Measurements from ENCODE around the gene LRRC37B.
A peak's percentile ranks its signal among the peaks of the same experiment; 100 is the strongest.
"Not testable (repeated sequence)": the region's sequence is repeated elsewhere in the genome, so short reads cannot be mapped to it uniquely, and the experiment has no call there.

LRRC37B gene

DNA sequence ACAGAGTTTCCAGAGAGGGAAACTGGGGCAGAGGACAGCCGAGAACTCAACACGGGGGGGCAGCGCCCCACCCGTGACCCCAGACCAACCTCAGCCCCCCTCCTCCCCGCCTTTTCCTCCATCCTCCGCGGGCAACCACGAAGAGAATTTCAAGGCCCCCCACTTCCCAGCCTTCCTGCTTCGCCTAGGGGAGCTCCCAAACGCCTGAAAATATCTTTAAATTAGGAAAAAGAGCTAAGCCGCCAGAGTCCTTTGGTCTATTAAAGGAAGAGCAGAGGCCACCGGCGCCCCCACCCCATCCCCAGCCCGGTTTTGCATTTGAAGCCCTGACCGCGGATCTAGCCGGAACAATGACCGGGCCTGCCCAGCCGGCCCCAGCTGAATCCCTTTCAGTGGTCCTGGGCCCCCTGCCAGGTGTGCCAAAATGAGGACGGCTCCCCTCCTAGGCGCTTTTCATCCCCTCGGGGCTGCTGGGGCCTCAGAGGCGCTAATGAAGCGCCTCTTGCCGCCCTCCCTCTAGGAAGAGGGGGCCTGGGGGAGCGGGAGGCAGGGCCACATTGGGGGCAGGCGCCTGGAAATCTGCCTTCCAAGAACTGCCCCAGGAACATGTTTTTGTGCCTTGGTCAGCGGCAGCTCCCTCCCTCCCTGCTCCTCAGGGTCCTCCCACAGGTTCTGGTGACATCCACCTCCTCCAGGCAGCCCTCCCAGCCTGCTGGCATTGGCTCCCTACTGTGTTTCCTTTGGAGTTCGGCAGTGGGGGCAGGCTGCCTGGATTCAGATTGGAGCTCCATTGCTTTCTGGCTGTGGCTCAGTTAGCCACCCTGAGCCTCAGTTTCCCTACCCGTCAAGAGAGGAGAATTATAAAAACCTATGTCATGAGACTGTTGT, 78.0 kb downstream of the LRRC37B start:
- DNase-seq; H3K27me3 Mint-ChIP-seq; H3K9me3 Mint-ChIP-seq; H3K36me3 Mint-ChIP-seq (ENCODE audit: insufficient read depth); H3K4me1 Mint-ChIP-seq (ENCODE audit: low read depth in 2 of 2); H3K27ac Mint-ChIP-seq; ATAC-seq (replicated peaks): not testable (repeated sequence)
- peak overlapping the region; percentile 47 to 61 for H3K4me3 Mint-ChIP-seq

DNA sequence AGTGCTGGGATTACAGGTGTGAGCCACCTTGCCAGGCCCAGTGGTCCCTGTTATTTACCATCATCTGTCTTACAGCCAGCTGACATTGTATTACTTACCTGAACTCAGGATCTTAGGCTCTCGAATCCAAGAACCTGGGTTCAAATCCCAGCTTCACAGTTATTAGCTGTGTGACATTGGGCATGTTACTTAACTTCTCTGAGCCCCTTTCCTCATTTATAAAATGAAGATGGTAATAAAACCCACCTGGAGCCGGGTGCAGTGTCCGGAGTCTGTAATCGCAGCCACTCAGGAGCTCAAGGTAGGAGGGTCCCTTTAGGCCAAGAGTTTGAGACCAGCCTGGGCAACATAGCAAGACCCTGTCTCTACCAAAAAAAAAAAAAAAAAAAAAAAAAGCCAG, 79.7 kb downstream of the LRRC37B start:
- not testable (repeated sequence) for H3K36me3 Mint-ChIP-seq (ENCODE audit: insufficient read depth); H3K9me3 Mint-ChIP-seq; ATAC-seq (replicated peaks); H3K4me3 Mint-ChIP-seq; H3K27me3 Mint-ChIP-seq; H3K27ac Mint-ChIP-seq; DNase-seq; H3K4me1 Mint-ChIP-seq (ENCODE audit: low read depth in 2 of 2)

DNA sequence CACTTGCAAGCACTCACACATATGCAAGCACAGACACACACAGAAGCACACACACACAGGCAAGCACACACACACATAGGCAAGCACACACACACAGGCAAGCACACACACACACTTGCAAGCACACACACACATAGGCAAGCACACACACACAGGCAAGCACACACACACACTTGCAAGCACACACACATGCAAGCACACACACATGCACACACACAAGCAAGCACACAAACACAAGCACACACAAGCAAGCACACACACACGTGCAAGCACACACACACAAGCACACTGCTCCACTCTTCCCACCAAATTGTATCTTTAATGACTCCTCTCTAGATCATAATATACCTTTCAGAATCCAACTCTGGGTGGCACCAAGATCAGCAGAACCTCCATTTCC, 84.9 kb downstream of the LRRC37B start:
- not testable (repeated sequence) for H3K4me3 Mint-ChIP-seq; H3K27me3 Mint-ChIP-seq; H3K9me3 Mint-ChIP-seq; H3K36me3 Mint-ChIP-seq (ENCODE audit: insufficient read depth); DNase-seq; ATAC-seq (replicated peaks); H3K4me1 Mint-ChIP-seq (ENCODE audit: low read depth in 2 of 2)
- H3K27ac Mint-ChIP-seq = peak overlapping the region in 1 of 2 donors; percentile 55

DNA sequence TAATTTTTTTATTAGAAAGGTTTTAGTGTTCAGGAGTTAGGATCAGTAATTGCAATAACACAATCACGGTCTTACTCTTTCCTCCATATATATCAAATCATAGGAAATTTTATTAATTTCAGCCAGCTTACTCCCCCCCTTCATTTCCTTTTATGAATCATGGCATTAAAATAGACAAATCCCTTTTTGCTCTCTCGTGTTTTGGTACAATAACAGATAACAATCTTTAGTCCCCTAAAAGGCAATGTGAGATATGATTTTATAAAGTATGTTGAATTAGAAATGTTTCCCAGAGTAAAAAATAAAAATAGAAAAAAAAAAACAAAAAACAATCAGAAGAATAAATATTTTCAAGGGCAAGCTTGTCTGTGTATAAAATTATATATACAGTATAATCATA, 92.5 kb downstream of the LRRC37B start:
- H3K27me3 Mint-ChIP-seq = no peaks in the 10 kb centered on the region
- ATAC-seq (replicated peaks) = no peak
- no peaks in the 10 kb centered on the region for H3K9me3 Mint-ChIP-seq
- H3K4me1 Mint-ChIP-seq (ENCODE audit: low read depth in 2 of 2) = peaks cover 5 to 7% of the 10 kb centered on the region in 2 donors
- DNase-seq = no peak
- no peak overlapping the region for H3K27ac Mint-ChIP-seq
- H3K36me3 Mint-ChIP-seq (ENCODE audit: insufficient read depth) = no peaks in the 10 kb centered on the region
- H3K4me3 Mint-ChIP-seq = no peak overlapping the region

DNA sequence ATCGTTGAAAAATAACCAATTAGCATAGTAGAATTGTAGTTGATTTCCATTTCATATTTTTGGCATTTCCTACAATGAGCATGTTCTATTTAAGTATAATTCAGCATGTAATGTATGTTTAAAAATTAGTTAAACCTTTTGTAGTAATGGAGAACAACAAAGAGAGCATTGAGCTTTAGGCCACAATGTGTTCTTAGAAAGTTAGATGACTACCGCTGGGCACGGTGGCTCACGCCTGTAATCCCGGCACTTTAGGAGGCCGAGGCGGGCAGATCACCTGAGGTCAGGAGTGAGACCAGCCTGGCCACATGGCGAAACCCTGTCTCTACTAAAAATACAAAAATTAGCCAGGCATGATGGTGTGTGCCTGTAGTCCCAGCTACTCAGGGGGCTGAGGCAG, 93.1 kb downstream of the LRRC37B start:
- ATAC-seq (replicated peaks); H3K9me3 Mint-ChIP-seq; H3K36me3 Mint-ChIP-seq (ENCODE audit: insufficient read depth); H3K27me3 Mint-ChIP-seq; H3K27ac Mint-ChIP-seq; H3K4me1 Mint-ChIP-seq (ENCODE audit: low read depth in 2 of 2); DNase-seq; H3K4me3 Mint-ChIP-seq: not testable (repeated sequence)

DNA sequence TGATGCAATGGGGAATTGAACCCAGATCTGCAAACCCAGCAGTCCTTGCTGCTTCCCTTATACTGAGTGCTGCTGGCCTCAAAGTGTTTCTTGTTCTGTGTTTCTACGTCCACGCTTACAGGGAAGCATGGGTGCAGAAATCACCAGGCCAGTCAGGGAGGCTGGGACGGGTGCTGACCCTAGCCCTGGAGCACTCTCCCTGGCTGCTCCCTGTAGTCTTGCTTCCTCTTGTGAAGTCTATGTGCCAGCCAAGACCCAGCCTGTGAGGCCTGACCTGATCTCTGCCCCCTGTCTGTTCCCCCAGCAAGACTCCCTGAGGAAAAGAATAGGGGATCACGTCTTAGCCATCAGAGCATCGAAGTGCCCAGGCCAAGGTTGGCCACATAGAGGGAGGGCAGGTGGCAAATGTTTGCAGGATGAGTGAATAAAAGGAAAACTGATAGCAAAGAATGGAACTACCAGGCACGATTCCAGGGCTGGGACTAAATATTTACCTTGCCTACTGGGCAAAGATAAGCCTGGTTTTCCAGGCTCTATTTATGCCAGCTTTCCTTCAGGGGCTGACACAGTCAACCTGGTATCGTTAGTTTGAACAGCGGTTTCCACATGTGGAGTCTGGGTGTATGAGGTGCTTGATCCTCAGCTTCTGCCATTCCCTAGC, 93.9 kb downstream of the LRRC37B start:
- H3K9me3 Mint-ChIP-seq = no peaks in the 10 kb centered on the region
- H3K36me3 Mint-ChIP-seq (ENCODE audit: insufficient read depth) = no peaks in the 10 kb centered on the region
- H3K4me1 Mint-ChIP-seq (ENCODE audit: low read depth in 2 of 2) = peaks cover 5 to 7% of the 10 kb centered on the region in 2 donors
- H3K4me3 Mint-ChIP-seq = no peak overlapping the region
- H3K27ac Mint-ChIP-seq = no peak overlapping the region
- ATAC-seq (replicated peaks) (no peak), DNase-seq (no peak)
- H3K27me3 Mint-ChIP-seq = no peaks in the 10 kb centered on the region

DNA sequence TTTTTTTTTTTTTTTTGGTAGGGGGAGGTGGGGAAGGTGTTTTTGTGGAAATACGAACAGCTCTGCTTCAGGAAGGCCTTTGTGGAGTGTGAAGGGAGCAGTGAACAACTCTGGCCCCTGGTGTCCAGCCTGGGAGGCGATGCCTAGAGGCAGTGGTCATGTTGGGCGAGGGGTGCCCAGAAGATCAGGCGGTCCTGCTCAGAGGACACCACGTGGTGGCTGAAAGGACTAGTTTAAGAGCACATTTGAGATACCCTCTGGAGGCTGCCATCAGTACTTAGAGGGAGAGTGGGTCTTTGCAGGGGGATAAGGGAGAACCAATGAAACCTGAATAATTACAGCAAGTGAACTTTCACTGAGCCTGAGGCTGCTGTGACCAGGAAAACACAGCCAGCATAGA, 95.0 kb downstream of the LRRC37B start:
- no peaks in the 10 kb centered on the region for H3K9me3 Mint-ChIP-seq
- H3K27me3 Mint-ChIP-seq = no peaks in the 10 kb centered on the region
- no peaks in the 10 kb centered on the region for H3K36me3 Mint-ChIP-seq (ENCODE audit: insufficient read depth)
- DNase-seq = no peak
- H3K4me1 Mint-ChIP-seq (ENCODE audit: low read depth in 2 of 2) = peaks cover 7 to 8% of the 10 kb centered on the region in 2 donors
- ATAC-seq (replicated peaks) = no peak
- no peak overlapping the region for H3K4me3 Mint-ChIP-seq
- no peak overlapping the region for H3K27ac Mint-ChIP-seq

DNA sequence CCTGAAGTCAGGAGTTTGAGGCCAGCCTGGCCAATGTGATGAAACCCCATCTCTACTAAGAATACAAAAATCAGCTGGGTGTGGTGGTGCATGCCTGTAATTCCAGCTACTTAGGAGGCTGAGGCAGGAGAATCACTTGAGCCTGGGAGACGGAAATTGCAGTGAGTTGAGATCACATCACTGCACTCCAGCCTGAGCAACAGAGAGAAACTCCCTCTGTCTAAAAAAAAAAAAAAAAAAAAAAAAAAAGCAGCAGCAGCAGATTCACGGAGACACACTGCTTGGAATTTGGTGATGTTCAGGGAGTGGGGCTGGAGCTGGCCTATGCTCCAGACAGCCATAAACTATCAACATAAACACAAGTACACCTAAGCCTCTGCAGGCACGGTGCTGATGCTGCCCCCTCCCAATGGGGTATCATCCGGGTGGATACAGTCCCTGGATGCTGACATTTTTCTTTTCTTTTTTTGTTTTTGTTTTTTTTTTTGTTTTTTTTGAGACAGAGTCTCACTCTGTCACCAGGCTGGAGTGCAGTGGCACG, 95.5 kb downstream of the LRRC37B start:
- Mint-ChIP-seq H3K9me3 (no peaks in the 10 kb centered on the region), H3K27ac (no peak overlapping the region), H3K27me3 (no peaks in the 10 kb centered on the region), H3K4me3 (no peak overlapping the region), H3K4me1 (ENCODE audit: low read depth in 2 of 2) (peaks cover 7 to 9% of the 10 kb centered on the region in 2 donors), H3K36me3 (ENCODE audit: insufficient read depth) (no peaks in the 10 kb centered on the region)
- ATAC-seq (replicated peaks) (no peak), DNase-seq (no peak)
